GM10847 (cell line): ENCODE results near the gene HLA-DRA.
A peak's percentile ranks its signal among the peaks of the same experiment; 100 is the strongest.

Source experiments
- POLR2A ChIP-seq: IDR thresholded peaks from 2 replicates; pipeline ENCODE4 v1.6.1; 2011; ENCODE audit not compliant: insufficient read length; ENCODE audit errors: extremely low read depth

The HLA-DRA gene

GRCh38 chr6:32439602-32440214 is at the start of gene HLA-DRA:
HLA-DRA (plus strand) TSS chr6:32439887; CDS start chr6:32439951, 64 bp downstream.
- peak; percentile 76 for TF ChIP-seq POLR2A

GRCh38 chr6:32391505-32391904 is 48.2 kb upstream of the HLA-DRA start:
- no peak for TF ChIP-seq POLR2A

- TF ChIP-seq POLR2A = no peak
Observed at GRCh38 chr6:32393665-32394420, 45.8 kb upstream of the HLA-DRA start.

DNA sequence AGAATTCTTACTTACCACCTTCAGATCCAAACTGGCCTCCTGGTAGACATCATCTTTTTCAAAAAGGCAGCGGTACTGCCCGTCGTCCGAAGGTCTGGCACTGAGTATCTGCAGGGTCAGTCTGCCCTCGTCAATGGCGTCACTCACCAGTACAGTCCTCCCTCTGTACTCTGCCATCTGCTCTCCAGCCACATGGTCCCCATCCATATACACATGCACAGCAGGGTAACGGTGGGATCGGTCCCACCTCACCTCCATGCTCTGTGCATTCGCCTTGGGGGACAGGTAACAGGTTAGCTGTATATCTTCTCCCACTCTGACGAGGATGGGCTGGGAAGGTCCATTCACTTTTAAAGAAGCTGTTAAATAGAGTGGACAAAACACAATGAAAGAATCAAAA is 43.7 kb upstream of the HLA-DRA start:
- no peak for TF ChIP-seq POLR2A

GRCh38 chr6:32397252-32397920 is 42.3 kb upstream of the HLA-DRA start:
- no peak for TF ChIP-seq POLR2A

- no peak for TF ChIP-seq POLR2A
Observed at GRCh38 chr6:32401284-32401963, 38.3 kb upstream of the HLA-DRA start.

GRCh38 chr6:32402812-32403211 is 36.9 kb upstream of the HLA-DRA start:
- no peak for TF ChIP-seq POLR2A

- TF ChIP-seq POLR2A = no peak
Observed at GRCh38 chr6:32405656-32406055, 34.0 kb upstream of the HLA-DRA start.

DNA sequence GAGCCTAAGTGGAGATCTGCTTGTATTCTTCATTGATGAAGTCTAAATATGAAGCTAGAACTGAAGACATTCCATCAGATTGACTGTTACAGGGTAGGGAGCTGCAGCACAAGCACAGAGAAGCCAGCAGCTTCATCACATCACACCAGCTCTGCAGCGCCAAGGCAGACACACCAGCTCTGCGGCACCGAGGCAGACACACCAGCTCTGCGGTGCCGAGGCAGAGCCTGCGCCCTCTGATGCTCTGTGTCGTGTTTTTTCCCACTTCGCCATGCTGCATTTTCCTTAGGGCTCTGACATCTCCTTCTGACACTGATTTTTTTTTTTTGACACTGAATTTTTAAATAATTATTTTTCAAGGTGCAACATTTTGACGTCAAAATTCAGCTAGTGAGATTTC is 33.5 kb upstream of the HLA-DRA start:
- no peak for TF ChIP-seq POLR2A

- no peak for TF ChIP-seq POLR2A
Observed at GRCh38 chr6:32406857-32407256, 32.8 kb upstream of the HLA-DRA start, which contains the start of gene BTNL2. BTNL2 (minus strand) TSS chr6:32407181; CDS start chr6:32407123, 58 bp downstream.

GRCh38 chr6:32410906-32411305 is 28.8 kb upstream of the HLA-DRA start:
- TF ChIP-seq POLR2A = no peak

- TF ChIP-seq POLR2A = no peak
Observed at GRCh38 chr6:32411566-32412327, 27.9 kb upstream of the HLA-DRA start.

- TF ChIP-seq POLR2A = no peak
Observed at GRCh38 chr6:32413427-32414047, 26.1 kb upstream of the HLA-DRA start.

DNA sequence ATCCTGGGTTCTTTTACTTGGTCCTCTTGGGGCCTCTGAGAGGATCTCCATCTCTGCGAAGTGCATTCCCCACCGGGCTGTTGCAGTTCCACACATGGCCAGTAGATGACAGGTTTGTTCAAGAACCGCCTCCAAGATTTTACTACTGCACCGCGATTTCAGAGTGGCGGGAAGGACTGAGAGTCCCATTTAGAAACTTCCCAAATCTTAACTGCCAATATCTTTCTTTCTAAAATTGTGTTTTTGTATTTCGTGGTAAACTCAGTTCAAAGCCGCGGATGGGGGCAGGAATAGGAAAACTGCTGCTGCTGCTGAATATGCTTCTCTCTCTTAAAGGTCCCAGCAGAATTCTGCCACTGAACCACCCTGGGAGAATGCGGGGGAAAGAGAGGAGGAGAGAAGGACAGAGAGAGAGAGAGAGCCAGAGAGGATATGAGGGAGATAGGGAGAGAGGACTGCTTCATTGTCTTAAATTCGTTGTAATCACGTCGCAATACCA is 24.1 kb upstream of the HLA-DRA start:
- TF ChIP-seq POLR2A = no peak
